Measurements from ENCODE around the gene PSME3IP1.

DNA sequence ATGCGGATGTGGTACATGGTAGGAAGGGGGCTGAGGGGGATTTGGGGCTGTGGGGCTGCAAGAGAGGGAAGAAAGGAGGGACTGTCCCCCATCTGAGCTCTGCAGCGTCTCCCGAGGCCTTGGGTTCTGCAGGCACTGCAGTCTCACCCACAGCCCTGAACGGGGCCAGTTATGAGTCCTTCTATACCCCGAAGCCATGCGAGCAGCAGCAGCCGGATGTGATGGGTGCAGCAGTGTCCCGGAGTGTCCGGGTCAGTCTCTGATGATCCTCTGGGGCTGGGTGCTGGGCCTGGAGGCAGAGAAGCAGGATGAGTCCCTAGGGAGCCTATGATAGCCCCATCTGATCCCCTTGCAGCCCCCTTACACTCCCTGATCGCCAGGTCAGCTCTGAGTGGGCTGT is 52.0 kb downstream of the PSME3IP1 start:
- no peak for TF ChIP-seq CREB1 (IDR thresholded peaks at IDR 0.05; ENCODE audit: low read depth)
- no peak for TF ChIP-seq CEBPB (IDR thresholded peaks at IDR 0.05)
- TF ChIP-seq RAD21 (IDR thresholded peaks at IDR 0.05; ENCODE audit: low read depth): no peak
- TF ChIP-seq TCF12 (IDR thresholded peaks at IDR 0.05; ENCODE audit: low read depth): no peak
- TF ChIP-seq, protein P1, sequence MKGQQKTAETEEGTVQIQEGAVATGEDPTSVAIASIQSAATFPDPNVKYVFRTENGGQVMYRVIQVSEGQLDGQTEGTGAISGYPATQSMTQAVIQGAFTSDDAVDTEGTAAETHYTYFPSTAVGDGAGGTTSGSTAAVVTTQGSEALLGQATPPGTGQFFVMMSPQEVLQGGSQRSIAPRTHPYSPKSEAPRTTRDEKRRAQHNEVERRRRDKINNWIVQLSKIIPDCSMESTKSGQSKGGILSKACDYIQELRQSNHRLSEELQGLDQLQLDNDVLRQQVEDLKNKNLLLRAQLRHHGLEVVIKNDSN (IDR thresholded peaks at IDR 0.05): no peak
- TF ChIP-seq EP300 (IDR thresholded peaks at IDR 0.05; ENCODE audit: borderline replicate concordance): no peak

All from Ishikawa (cell line).